Psoas muscle (tissue), 8 donors: ENCODE measurements around the gene LDLRAD4. TPM values are rescaled to one million over a fixed set of nuclear protein-coding genes. Genes with fewer than 3 reads are reported as not detected.

ENCODE experiments used
- ATAC-seq, 4 donors: fragments of 200-7000 bp; cut with Tn5 transposase; one replicate each; pipeline ENCODE4 v1.9.1; 2020; ENCODE audit warnings: moderate library complexity in 3 of 4, mild to moderate bottlenecking in 2 of 4
- DNase-seq, 2 donors: peaks; one replicate each; pipeline ENCODE4 v3.0.0-alpha.2; 2020
- H3K27ac ChIP-seq: fragments of 200-600 bp; one replicate; pipeline ENCODE4 v1.8.0; 2022
- H3K27me3 ChIP-seq, 3 donors: fragments of 200-600 bp in 1 of 3; one replicate each; pipeline versions ENCODE4 v1.6.1 to v1.8.0; 2013 to 2022; ENCODE audit warnings: low read length in 2 of 3, mild to moderate bottlenecking in 2 of 3, moderate library complexity in 1 of 3; ENCODE audit not compliant: insufficient read depth in 3 of 3
- H3K36me3 ChIP-seq, 2 donors: fragments of 200-600 bp in 1 of 2; one replicate each; pipeline versions ENCODE4 v1.6.1 to v1.8.0; 2013 to 2022; ENCODE audit warnings: low read depth in 1 of 2, mild to moderate bottlenecking in 1 of 2, moderate library complexity in 1 of 2; ENCODE audit not compliant: insufficient read depth in 1 of 2
- H3K4me1 ChIP-seq: fragments of 200-600 bp; one replicate; pipeline ENCODE4 v1.8.0; 2022
- H3K4me3 ChIP-seq: fragments of 200-600 bp; one replicate; pipeline ENCODE4 v1.8.0; 2022; ENCODE audit warnings: mild to moderate bottlenecking
- H3K9me3 ChIP-seq: fragments of 200-600 bp; one replicate; pipeline ENCODE4 v1.8.0; 2022
- CTCF ChIP-seq: fragments of 200-600 bp; IDR thresholded peaks from one replicate; pipeline ENCODE4 v1.8.0; 2022; ENCODE audit warnings: antibody characterized with exemption
- WGBS, 3 donors: extraction: QIAGEN DNeasy Blood & Tissue Kit; methylation state at CpG; one replicate each; pipeline versions ENCODE4 v1.1.6 to v1.1.7; 2013; 5-methylcytosine and 5-hydroxymethylcytosine counted together
- intact Hi-C, 2 donors: fragments of 100-400 bp; cut with DNase I; formaldehyde crosslinking; loops; one replicate each; pipeline versions ENCODE4 v1.11.0 to v1.14.2; 2022
- polyA plus RNA-seq, 3 donors: library from polyadenylated mRNA; stranded (reverse); fragments of 200-250 nt; gene quantifications; one replicate each; pipeline ENCODE4 v1.2.3, GENCODE V29; 2013
- total RNA-seq, 4 donors: library from RNA; stranded (reverse); fragmentation: NEBNext Ultra II Directional in 2 of 4; extraction: Animal tissue kit (Norgen Biotek cat#: 25700) in 2 of 4; gene quantifications; one replicate each; pipeline versions ENCODE4 v1.2.1 to v1.2.4, GENCODE V29; 2021 to 2023
- donor health status: healthy with polysubstance abuse.
- donor health status: DM: no; HTN: no; CAD: no; lungs with moderate emphysema.
- donor health status: Bipolar disorder and iron deficiency.
- donor health status: healthy.
- donor health status: DM: yes; HTN: yes; CAD: no.
- donor health status: DM: no; HTN: no; CAD: no.
- donor health status: DM: no; HTN: no; CAD: no.
- donor health status: DM: yes; HTN: yes; CAD: no.

The LDLRAD4 gene
- total and polyA plus RNA-seq, 7 donors: 1.8 to 13.9 (median 3.8) TPM

DNA sequence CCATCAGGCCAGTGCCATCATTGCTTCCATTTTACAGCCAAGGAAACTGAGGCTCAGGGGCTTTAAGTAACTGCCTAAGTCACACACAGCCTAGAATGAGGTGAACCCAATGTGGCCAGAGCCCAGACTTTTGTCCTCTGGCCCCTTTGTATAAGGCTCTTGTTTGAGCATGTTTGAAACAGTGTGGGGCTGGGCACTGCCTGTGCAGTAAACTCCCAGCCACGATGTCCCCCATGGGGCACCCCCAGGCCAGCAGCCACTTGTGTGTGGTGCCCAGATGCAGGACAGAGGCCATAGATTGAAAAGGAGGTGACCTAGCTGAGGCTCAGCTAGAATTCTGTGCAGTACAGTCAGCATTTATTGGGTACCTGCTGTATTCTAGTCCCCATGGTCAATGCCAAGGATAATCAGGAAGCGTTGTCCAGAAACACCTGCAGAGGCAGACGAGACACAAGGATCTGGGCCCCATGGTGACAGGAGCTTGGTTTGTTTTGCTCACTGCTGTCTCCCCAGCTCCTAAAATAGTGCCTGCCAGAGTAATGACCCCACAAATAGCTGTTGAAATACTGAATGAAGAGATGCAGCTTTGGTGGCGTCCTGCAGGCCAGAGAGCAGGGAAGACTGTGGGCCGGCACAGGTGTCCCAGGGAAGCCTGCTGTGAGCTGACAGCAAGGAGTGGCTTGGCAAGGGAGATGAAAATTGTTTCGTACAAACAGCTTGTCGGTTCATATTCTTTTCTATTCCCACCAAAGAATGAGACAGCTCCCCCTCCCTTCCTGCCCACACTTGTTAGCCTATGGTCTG is 160.7 kb downstream of the LDLRAD4 start:
- ATAC-seq: peak; percentile 15 to 46 (median 28)
- Histone ChIP-seq H3K27ac (peak overlapping the region; percentile 36), H3K4me1 (peaks cover 64% of the 10 kb centered on the region), H3K27me3 (no peaks in the 10 kb centered on the region), H3K9me3 (no peaks in the 10 kb centered on the region), H3K4me3 (no peak overlapping the region), H3K36me3 (no peaks in the 10 kb centered on the region)
- WGBS, 3 donors: 30 to 53% (median 34%) methylated on average over 7 of the region's 7 CpGs
- intact Hi-C loops: loop anchor here (2.0 to 10.0 kb wide), 4 partner anchors 112 to 162 kb away; no protein-coding TSS in a partner anchor
- no peak for DNase-seq
- no peak for TF ChIP-seq CTCF

- Histone ChIP-seq H3K4me3 (peak overlapping the region; percentile 25), H3K27me3 (no peaks in the 10 kb centered on the region), H3K9me3 (no peaks in the 10 kb centered on the region), H3K4me1 (peaks cover 58% of the 10 kb centered on the region), H3K27ac (peak overlapping the region; percentile 36), H3K36me3 (no peaks in the 10 kb centered on the region)
- intact Hi-C loops: loop anchor here (2.0 to 10.0 kb wide), 4 partner anchors 113 to 163 kb away; no protein-coding TSS in a partner anchor
- ATAC-seq: peak; percentile 24 to 79 (median 42)
- DNase-seq: no peak
- no peak for TF ChIP-seq CTCF
- WGBS, 3 donors: 41 to 48% (median 47%) methylated on average over 18 of the region's 18 CpGs
Observed at GRCh38 chr18:13379930-13380690, 161.6 kb downstream of the LDLRAD4 start.

GRCh38 chr18:13380691-13381070 is 162.1 kb downstream of the LDLRAD4 start:
- Histone ChIP-seq H3K36me3 (no peaks in the 10 kb centered on the region), H3K9me3 (no peaks in the 10 kb centered on the region), H3K27ac (peak overlapping the region; percentile 25), H3K4me3 (no peak overlapping the region), H3K27me3 (no peaks in the 10 kb centered on the region), H3K4me1 (peaks cover 56% of the 10 kb centered on the region)
- no peak for ATAC-seq
- 24 to 59% (median 43%) methylated on average over 2 of the region's 2 CpGs for WGBS, 3 donors
- no peak for TF ChIP-seq CTCF
- DNase-seq: no peak
- intact Hi-C loops: no loop called here

- no peak for TF ChIP-seq CTCF
- intact Hi-C loops: no loop called here
- peaks cover 58% of the 10 kb centered on the region for H3K4me1 ChIP-seq
- no peaks in the 10 kb centered on the region for H3K27me3 ChIP-seq
- DNase-seq (no peak), ATAC-seq (no peak)
- no peak overlapping the region for H3K4me3 ChIP-seq
- WGBS, 3 donors: 82 to 90% (median 83%) methylated on average over 9 of the region's 9 CpGs
- peak overlapping the region; percentile 70 for H3K27ac ChIP-seq
- H3K36me3 ChIP-seq: no peaks in the 10 kb centered on the region
- no peaks in the 10 kb centered on the region for H3K9me3 ChIP-seq
Observed at GRCh38 chr18:13381331-13381730, 162.8 kb downstream of the LDLRAD4 start.
